Panc1 (cell line): ENCODE data around the gene KLF17. TPM values are rescaled to one million over a fixed set of nuclear protein-coding genes. Genes with fewer than 3 reads are reported as not detected.

Source experiments
- ATAC-seq: fragments of 200-7000 bp; cut with Tn5 transposase; 2 replicates; pipeline ENCODE4 v1.9.1; 2020; ENCODE audit warnings: mild to moderate bottlenecking, moderate library complexity
- BruUV-seq: library from RNA; stranded (reverse); fragments of 400-500 nt; replicated peaks from 2 replicates; lab custom pipeline; 2021; lab: Mats Ljungman, UMichigan
- CTCF ChIA-PET: fragments of 300-600 bp; sonication (Branson Sonifier 250); formaldehyde crosslinking; loops from one replicate; lab custom pipeline; 2022; ENCODE audit warnings: antibody characterized with exemption; lab: Charles Lee
- POLR2A ChIA-PET: fragments of 300-600 bp; sonication (Branson Sonifier 250); formaldehyde crosslinking; loops from one replicate; lab custom pipeline; 2022; ENCODE audit warnings: antibody characterized with exemption; lab: Charles Lee
- DNase-seq: peaks from one replicate; pipeline ENCODE4 v3.0.0-alpha.2; 2010; ENCODE audit warnings: low read depth, low spot score
- H3K27ac ChIP-seq: 2 replicates; pipeline ENCODE4 v1.5.1; 2011; ENCODE audit warnings: mild to moderate bottlenecking, low read length, inconsistent platforms
- H3K27me3 ChIP-seq: fragments of 200-500 bp; sonication (Bioruptor generic); 2 replicates; pipeline ENCODE4 v1.6.0; 2014; ENCODE audit warnings: low read length, inconsistent platforms; ENCODE audit not compliant: control insufficient read depth, insufficient read depth
- H3K36me3 ChIP-seq: fragments of 200-500 bp; sonication (Bioruptor generic); 2 replicates; pipeline ENCODE4 v1.5.1; 2014; ENCODE audit warnings: inconsistent platforms, mild to moderate bottlenecking, low read length, moderate library complexity; ENCODE audit not compliant: control insufficient read depth, insufficient read depth
- H3K4me1 ChIP-seq: 2 replicates; pipeline ENCODE4 v1.5.1; 2011; ENCODE audit warnings: inconsistent platforms, mild to moderate bottlenecking, low read length, moderate library complexity; ENCODE audit not compliant: control insufficient read depth, insufficient read depth
- H3K4me3 ChIP-seq, 2 experiments: 2 replicates each; pipeline ENCODE4 v1.5.1; 2011 to 2012; ENCODE audit warnings: low read depth in 2 of 2, low read length in 2 of 2, mild to moderate bottlenecking in 2 of 2, inconsistent platforms in 1 of 2, moderate library complexity in 1 of 2
- H3K9me3 ChIP-seq: fragments of 200-500 bp; sonication (Bioruptor generic); 2 replicates; pipeline ENCODE4 v1.5.1; 2014; ENCODE audit warnings: low read depth, mild to moderate bottlenecking, inconsistent platforms, low read length, moderate library complexity; ENCODE audit not compliant: control insufficient read depth, insufficient read depth
- POLR2AphosphoS5 ChIP-seq: IDR thresholded peaks from 2 replicates; pipeline ENCODE4 v1.6.1; 2012; ENCODE audit warnings: mild to moderate bottlenecking, low read depth, low read length, moderate library complexity
- SIN3A ChIP-seq: IDR thresholded peaks from 2 replicates; pipeline ENCODE4 v1.6.1; 2012; ENCODE audit warnings: low read depth, mild to moderate bottlenecking, low read length, moderate library complexity, borderline replicate concordance; ENCODE audit not compliant: insufficient read depth
- TCF7L2 ChIP-seq: IDR thresholded peaks from 2 replicates; pipeline ENCODE4 v1.6.1; 2011; ENCODE audit warnings: mild to moderate bottlenecking, low read depth, low read length, inconsistent platforms
- in situ Hi-C: cut with HindIII; loops from 2 replicates; pipeline ENCODE4 v1.10.0; 2016; ENCODE audit warnings: low sequenced_read_pairs, low pct_unique_long_range_greater_than_20kb
- intact Hi-C: fragments of 100-400 bp; cut with micrococcal nuclease; formaldehyde crosslinking; loops from one replicate; pipeline ENCODE4 v1.10.0; 2022; ENCODE audit not compliant: unreplicated experiment
- total RNA-seq: library from RNA; stranded (reverse); gene quantifications from one replicate; pipeline ENCODE4 v1.2.1, GENCODE V29; 2021; ENCODE audit not compliant: unreplicated experiment
- TF ChIP-seq, protein P1 (sequence below): fragments of 450-650 bp; IDR thresholded peaks from 2 replicates; pipeline ENCODE4 v1.5.1; 2017; ENCODE audit warnings: mild to moderate bottlenecking
- TF ChIP-seq, protein P2 (sequence below), 2 experiments: IDR thresholded peaks; 2 replicates each; pipeline ENCODE4 v1.6.1; 2011 to 2012; ENCODE audit warnings: low read depth in 2 of 2, control low read depth in 1 of 2, low read length in 1 of 2, mild to moderate bottlenecking in 1 of 2, moderate library complexity in 1 of 2; ENCODE audit not compliant: insufficient read depth in 1 of 2

The KLF17 gene
- total RNA-seq, 1 experiment from 2014 or later, result not detected

DNA sequence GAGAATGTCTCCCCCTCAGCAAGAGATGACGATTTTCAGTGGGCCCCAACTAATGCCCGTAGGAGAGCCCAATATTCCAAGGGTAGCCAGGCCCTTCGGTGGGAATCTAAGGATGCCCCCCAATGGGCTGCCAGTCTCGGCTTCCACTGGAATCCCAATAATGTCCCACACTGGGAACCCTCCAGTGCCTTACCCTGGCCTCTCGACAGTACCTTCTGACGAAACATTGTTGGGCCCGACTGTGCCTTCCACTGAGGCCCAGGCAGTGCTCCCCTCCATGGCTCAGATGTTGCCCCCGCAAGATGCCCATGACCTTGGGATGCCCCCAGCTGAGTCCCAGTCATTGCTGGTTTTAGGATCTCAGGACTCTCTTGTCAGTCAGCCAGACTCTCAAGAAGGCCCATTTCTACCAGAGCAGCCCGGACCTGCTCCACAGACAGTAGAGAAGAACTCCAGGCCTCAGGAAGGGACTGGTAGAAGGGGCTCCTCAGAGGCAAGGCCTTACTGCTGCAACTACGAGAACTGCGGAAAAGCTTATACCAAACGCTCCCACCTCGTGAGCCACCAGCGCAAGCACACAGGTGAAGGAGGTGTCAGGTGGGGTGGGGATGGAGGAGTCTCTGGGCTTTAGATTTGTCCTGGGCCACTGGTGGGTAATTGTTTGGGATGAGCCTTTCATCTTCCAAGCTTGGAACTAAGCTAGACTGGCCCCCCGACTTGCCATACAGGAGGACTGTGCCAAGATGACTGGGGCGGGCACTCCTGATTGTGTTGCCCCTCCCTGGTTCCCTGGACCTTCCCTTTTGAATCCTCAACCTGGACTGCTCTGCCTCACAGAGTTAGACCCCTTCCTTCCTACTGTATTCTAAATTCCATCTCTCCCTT, 11.2 kb downstream of the KLF17 start:
- Histone ChIP-seq H3K36me3 (no peaks in the 10 kb centered on the region), H3K4me1 (no peaks in the 10 kb centered on the region), H3K27ac (no peak overlapping the region), H3K27me3 (0 out of 2 replicates have a peak, but pooled peaks cover 1% of the 10 kb centered on the region), H3K4me3 (no peak overlapping the region), H3K9me3 (no peaks in the 10 kb centered on the region)
- ATAC-seq (no peak), DNase-seq (no peak)
- TF ChIP-seq SIN3A (no peak), TCF7L2 (no peak), POLR2AphosphoS5 (no peak)
- TF ChIP-seq, protein P1, sequence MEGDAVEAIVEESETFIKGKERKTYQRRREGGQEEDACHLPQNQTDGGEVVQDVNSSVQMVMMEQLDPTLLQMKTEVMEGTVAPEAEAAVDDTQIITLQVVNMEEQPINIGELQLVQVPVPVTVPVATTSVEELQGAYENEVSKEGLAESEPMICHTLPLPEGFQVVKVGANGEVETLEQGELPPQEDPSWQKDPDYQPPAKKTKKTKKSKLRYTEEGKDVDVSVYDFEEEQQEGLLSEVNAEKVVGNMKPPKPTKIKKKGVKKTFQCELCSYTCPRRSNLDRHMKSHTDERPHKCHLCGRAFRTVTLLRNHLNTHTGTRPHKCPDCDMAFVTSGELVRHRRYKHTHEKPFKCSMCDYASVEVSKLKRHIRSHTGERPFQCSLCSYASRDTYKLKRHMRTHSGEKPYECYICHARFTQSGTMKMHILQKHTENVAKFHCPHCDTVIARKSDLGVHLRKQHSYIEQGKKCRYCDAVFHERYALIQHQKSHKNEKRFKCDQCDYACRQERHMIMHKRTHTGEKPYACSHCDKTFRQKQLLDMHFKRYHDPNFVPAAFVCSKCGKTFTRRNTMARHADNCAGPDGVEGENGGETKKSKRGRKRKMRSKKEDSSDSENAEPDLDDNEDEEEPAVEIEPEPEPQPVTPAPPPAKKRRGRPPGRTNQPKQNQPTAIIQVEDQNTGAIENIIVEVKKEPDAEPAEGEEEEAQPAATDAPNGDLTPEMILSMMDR, result no peak
- TF ChIP-seq, protein P2, sequence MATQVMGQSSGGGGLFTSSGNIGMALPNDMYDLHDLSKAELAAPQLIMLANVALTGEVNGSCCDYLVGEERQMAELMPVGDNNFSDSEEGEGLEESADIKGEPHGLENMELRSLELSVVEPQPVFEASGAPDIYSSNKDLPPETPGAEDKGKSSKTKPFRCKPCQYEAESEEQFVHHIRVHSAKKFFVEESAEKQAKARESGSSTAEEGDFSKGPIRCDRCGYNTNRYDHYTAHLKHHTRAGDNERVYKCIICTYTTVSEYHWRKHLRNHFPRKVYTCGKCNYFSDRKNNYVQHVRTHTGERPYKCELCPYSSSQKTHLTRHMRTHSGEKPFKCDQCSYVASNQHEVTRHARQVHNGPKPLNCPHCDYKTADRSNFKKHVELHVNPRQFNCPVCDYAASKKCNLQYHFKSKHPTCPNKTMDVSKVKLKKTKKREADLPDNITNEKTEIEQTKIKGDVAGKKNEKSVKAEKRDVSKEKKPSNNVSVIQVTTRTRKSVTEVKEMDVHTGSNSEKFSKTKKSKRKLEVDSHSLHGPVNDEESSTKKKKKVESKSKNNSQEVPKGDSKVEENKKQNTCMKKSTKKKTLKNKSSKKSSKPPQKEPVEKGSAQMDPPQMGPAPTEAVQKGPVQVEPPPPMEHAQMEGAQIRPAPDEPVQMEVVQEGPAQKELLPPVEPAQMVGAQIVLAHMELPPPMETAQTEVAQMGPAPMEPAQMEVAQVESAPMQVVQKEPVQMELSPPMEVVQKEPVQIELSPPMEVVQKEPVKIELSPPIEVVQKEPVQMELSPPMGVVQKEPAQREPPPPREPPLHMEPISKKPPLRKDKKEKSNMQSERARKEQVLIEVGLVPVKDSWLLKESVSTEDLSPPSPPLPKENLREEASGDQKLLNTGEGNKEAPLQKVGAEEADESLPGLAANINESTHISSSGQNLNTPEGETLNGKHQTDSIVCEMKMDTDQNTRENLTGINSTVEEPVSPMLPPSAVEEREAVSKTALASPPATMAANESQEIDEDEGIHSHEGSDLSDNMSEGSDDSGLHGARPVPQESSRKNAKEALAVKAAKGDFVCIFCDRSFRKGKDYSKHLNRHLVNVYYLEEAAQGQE (IDR thresholded peaks at IDR 0.05; ENCODE audit: insufficient read depth in 1 of 2, low read depth in 2 of 2, low read length in 1 of 2), result no peak
- CTCF ChIA-PET, result no interaction called here
- intact Hi-C loops (no loop called here), in situ Hi-C loops (no loop called here)
- POLR2A ChIA-PET, result interaction anchor here (0.6 kb wide), 1 partner anchor 22 kb away, joined by 4 read pairs; no protein-coding TSS in a partner anchor
- no TSS peak for BruUV-seq

DNA sequence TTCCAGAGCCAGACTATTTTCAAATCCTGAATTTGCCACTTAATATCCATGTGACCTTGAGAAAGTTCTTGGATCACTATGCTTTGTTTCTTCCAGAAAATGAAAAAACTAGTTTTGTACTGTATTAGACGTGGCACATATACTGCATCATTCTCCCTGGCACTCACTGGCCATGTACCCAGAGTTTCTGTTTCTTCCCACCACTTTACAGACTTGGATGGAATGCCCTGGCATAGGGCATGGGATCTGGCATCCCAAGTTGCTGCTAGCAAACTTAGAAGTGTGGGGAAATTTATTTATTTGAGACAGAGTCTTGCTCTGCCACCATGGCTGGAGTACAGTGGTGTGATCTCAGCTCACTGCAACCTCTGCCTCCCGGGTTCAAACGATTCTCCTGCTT, 12.8 kb downstream of the KLF17 start:
- ChIA-PET CTCF (no interaction called here), POLR2A (no interaction called here)
- ATAC-seq (no peak), DNase-seq (no peak)
- TF ChIP-seq, protein P1, result no peak
- no peak for TF ChIP-seq POLR2AphosphoS5
- TF ChIP-seq, protein P2 (IDR thresholded peaks at IDR 0.05; ENCODE audit: insufficient read depth in 1 of 2, low read depth in 2 of 2, low read length in 1 of 2), result no peak
- TF ChIP-seq SIN3A, result no peak
- TF ChIP-seq TCF7L2, result no peak
- intact Hi-C loops, result no loop called here
- Histone ChIP-seq H3K27me3 (no peaks in the 10 kb centered on the region), H3K9me3 (no peaks in the 10 kb centered on the region), H3K4me1 (no peaks in the 10 kb centered on the region), H3K27ac (no peak overlapping the region), H3K4me3 (no peak overlapping the region), H3K36me3 (no peaks in the 10 kb centered on the region)
- in situ Hi-C loops, result no loop called here
- no TSS peak for BruUV-seq
